MM.1S (cell line): Measurements from ENCODE around the gene BCL2L1.

Source experiments
- DNase-seq: peaks from one replicate; pipeline ENCODE4 v3.0.0-alpha.2; 2015
- H2AFZ ChIP-seq: fragments of 300-600 bp; sonication (generic); 2 replicates; pipeline ENCODE4 v1.6.0; 2016; ENCODE audit warnings: antibody characterized with exemption, low read length
- H3F3A ChIP-seq: fragments of 300-600 bp; sonication (generic); 2 replicates; pipeline ENCODE4 v1.6.1; 2016; ENCODE audit warnings: mild to moderate bottlenecking, antibody characterized with exemption, low read length, moderate library complexity, mixed read lengths; ENCODE audit not compliant: insufficient read depth
- H3K27ac ChIP-seq: fragments of 300-600 bp; sonication (generic); 2 replicates; pipeline ENCODE4 v1.5.1; 2016; ENCODE audit warnings: mild to moderate bottlenecking, low read length
- H3K27me3 ChIP-seq: fragments of 300-600 bp; sonication (generic); replicated peaks from 2 replicates; pipeline ENCODE4 v1.6.0; 2016; ENCODE audit warnings: low read length; ENCODE audit not compliant: insufficient read depth
- H3K36me3 ChIP-seq: fragments of 300-600 bp; sonication (generic); replicated peaks from 2 replicates; pipeline ENCODE4 v1.6.1; 2016; ENCODE audit warnings: mild to moderate bottlenecking, low read length, mixed read lengths; ENCODE audit not compliant: insufficient read depth
- H3K4me1 ChIP-seq: fragments of 300-600 bp; sonication (generic); 2 replicates; pipeline ENCODE4 v1.6.1; 2016; ENCODE audit warnings: low read length, mixed read lengths
- H3K4me2 ChIP-seq: fragments of 300-600 bp; sonication (generic); 2 replicates; pipeline ENCODE4 v1.6.0; 2016; ENCODE audit warnings: low read depth, low read length
- H3K4me3 ChIP-seq: fragments of 300-600 bp; sonication (generic); 2 replicates; pipeline ENCODE4 v1.5.1; 2016; ENCODE audit warnings: low read length, mixed read lengths
- H3K79me2 ChIP-seq: fragments of 300-600 bp; sonication (generic); 2 replicates; pipeline ENCODE4 v1.6.1; 2016; ENCODE audit warnings: mixed run types, low read length, mixed read lengths
- H3K9ac ChIP-seq: fragments of 300-600 bp; sonication (generic); 2 replicates; pipeline ENCODE4 v1.6.1; 2016; ENCODE audit warnings: low read length, mixed read lengths
- H3K9me2 ChIP-seq: fragments of 300-600 bp; sonication (generic); replicated peaks from 2 replicates; pipeline ENCODE4 v1.6.1; 2016; ENCODE audit warnings: mild to moderate bottlenecking, low read length, mixed read lengths; ENCODE audit not compliant: insufficient read depth
- H3K9me3 ChIP-seq: fragments of 300-600 bp; sonication (generic); replicated peaks from 2 replicates; pipeline ENCODE4 v1.6.1; 2016; ENCODE audit warnings: mild to moderate bottlenecking, low read length, mixed read lengths; ENCODE audit not compliant: insufficient read depth
- H4K20me1 ChIP-seq: fragments of 300-600 bp; sonication (generic); 2 replicates; pipeline ENCODE4 v1.6.1; 2016; ENCODE audit warnings: mild to moderate bottlenecking, low read length, moderate library complexity, mixed read lengths; ENCODE audit not compliant: insufficient read depth
- CTCF ChIP-seq: fragments of 300-600 bp; sonication (generic); IDR thresholded peaks from 2 replicates; pipeline ENCODE4 v1.5.1; 2016; ENCODE audit warnings: antibody characterized with exemption, low read length, mixed read lengths
- EZH2 ChIP-seq: fragments of 300-600 bp; sonication (generic); optimal IDR thresholded peaks from 2 replicates; pipeline ENCODE3; 2017; ENCODE audit warnings: low read depth, mild to moderate bottlenecking, antibody characterized with exemption, low read length, mixed read lengths
- EZH2phosphoT487 ChIP-seq: fragments of 300-600 bp; sonication (generic); IDR thresholded peaks from 2 replicates; pipeline ENCODE4 v1.6.1; 2018; ENCODE audit warnings: antibody characterized with exemption, low read length

Gene BCL2L1

GRCh38 chr20:31759836-31760518 lies 37.3 kb upstream of the BCL2L1 start:
- no peak for DNase-seq
- H3F3A ChIP-seq: no peaks in the 10 kb centered on the region
- peaks cover 92% of the 10 kb centered on the region for H3K79me2 ChIP-seq
- H3K36me3 ChIP-seq: peaks cover 11% of the 10 kb centered on the region
- H3K4me1 ChIP-seq: no peaks in the 10 kb centered on the region
- H3K4me2 ChIP-seq: no peak overlapping the region
- H3K9me3 ChIP-seq: no peaks in the 10 kb centered on the region
- no peaks in the 10 kb centered on the region for H3K27me3 ChIP-seq
- no peak overlapping the region for H3K4me3 ChIP-seq
- no peak overlapping the region for H3K9ac ChIP-seq
- no peak overlapping the region for H2AFZ ChIP-seq
- H3K9me2 ChIP-seq: no peaks in the 10 kb centered on the region
- H3K27ac ChIP-seq: no peak overlapping the region
- no peak for TF ChIP-seq EZH2
- TF ChIP-seq EZH2phosphoT487: no peak
- TF ChIP-seq CTCF: no peak
- H4K20me1 ChIP-seq: peaks cover 3% of the 10 kb centered on the region; the same call in 1 of the 2 replicates

DNA sequence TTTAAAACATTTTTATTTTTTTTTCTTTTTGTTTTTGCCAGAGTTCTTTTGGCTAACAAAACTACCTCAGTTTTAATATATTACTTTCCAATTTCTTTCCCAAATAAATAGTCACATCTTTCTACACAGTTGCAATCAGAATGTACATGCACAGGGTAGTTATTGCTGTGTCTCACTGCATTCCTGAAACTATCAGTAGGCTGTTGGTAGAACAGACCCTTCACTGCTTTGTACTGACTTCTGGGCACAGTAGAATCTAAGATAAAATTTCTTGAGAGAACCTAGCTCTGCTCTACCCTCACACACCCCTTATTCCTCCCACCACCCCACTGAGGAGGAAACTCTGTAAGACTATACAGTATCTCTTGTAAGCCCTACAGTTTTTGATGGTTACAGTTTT lies 36.3 kb upstream of the BCL2L1 start:
- Histone ChIP-seq H2AFZ (no peak overlapping the region), H3K9me2 (no peaks in the 10 kb centered on the region), H3F3A (no peaks in the 10 kb centered on the region), H3K4me3 (no peak overlapping the region), H3K4me1 (no peaks in the 10 kb centered on the region), H3K79me2 (peaks cover 92% of the 10 kb centered on the region), H3K27me3 (no peaks in the 10 kb centered on the region), H3K27ac (no peak overlapping the region), H3K4me2 (no peak overlapping the region), H3K9me3 (no peaks in the 10 kb centered on the region), H4K20me1 (peaks cover 3% of the 10 kb centered on the region; the same call in 1 of the 2 replicates), H3K36me3 (peaks cover 11% of the 10 kb centered on the region), H3K9ac (no peak overlapping the region)
- TF ChIP-seq EZH2phosphoT487 (no peak), CTCF (no peak), EZH2 (no peak)
- DNase-seq: no peak

DNA sequence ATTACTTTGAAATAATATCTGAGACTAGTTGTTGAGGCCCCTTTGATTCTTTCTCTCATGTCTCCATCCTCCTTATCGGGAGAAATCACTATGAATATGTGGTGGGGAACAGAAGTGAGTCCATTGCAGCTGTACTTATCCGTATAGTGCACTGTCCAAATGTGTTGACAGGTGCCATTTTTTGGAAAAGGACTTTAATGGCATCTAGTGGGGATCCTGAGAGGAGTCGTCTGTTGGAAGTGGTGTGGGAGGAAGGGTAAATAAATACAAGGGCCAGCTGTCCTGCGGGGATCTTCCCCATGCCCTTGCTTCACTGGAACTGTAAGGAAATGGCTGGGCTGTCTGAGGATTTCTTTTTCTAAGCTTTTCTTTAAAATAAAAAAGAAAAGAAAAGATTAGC lies 35.9 kb upstream of the BCL2L1 start:
- Histone ChIP-seq H3K9ac (no peak overlapping the region), H3K9me3 (no peaks in the 10 kb centered on the region), H3K9me2 (no peaks in the 10 kb centered on the region), H3K4me2 (no peak overlapping the region), H3F3A (no peaks in the 10 kb centered on the region), H3K36me3 (peaks cover 11% of the 10 kb centered on the region), H3K79me2 (peaks cover 96% of the 10 kb centered on the region), H4K20me1 (peaks cover 3% of the 10 kb centered on the region; the same call in 1 of the 2 replicates), H3K4me1 (no peaks in the 10 kb centered on the region), H3K27ac (no peak overlapping the region), H3K27me3 (no peaks in the 10 kb centered on the region), H3K4me3 (no peak overlapping the region), H2AFZ (no peak overlapping the region)
- DNase-seq: no peak
- TF ChIP-seq CTCF (no peak), EZH2phosphoT487 (no peak), EZH2 (no peak)
